ENCODE results near the gene RAB3D.
A peak's percentile ranks its signal among the peaks of the same experiment; 100 is the strongest.
"Not testable (repeated sequence)": the region's sequence is repeated elsewhere in the genome, so short reads cannot be mapped to it uniquely, and the experiment has no call there.

Gene RAB3D

DNA sequence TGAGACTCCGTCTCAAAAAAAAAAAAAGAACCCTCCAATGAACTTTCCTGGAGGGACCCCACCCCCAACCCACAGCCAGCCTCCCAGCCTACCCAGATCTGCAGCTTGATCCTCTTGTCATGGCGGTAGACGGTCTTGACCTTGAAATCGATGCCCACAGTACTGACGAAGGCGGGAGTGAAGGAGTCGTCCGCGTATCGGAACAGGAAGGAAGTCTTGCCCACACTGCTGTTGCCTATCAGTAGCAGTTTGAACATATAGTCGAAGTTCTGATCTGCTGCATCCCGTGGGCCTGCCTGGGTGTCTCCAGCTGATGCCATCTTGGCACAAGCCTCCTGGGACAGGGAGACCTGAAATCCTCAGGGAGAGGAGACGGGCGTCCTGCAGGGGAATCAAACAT lies 2.4 kb downstream of the RAB3D start:
- no peak for DNase-seq

- DNase-seq, result no peak
Measured at GRCh38 chr19:11335449-11336146, 3.9 kb downstream of the RAB3D start.

DNA sequence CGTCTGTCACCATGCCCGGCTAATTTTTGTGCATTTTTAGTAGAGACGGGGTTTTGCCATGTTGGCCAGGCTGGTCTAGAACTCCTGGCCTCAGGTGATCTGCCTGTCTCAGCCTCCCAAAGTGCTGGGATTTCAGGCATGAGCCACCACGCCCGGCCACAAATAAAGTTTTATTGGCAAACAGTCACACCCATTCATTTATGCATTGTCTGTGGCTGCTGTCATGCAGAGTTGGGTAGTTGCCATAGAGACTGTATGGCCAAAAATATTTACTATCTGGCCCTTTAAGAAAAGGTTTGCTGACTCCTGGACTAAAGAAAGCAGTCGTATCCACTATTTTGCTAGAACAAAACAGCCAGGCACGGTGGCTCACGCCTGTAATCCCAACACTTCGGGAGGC lies 5.6 kb downstream of the RAB3D start:
- DNase-seq, result peak; percentile 29

DNA sequence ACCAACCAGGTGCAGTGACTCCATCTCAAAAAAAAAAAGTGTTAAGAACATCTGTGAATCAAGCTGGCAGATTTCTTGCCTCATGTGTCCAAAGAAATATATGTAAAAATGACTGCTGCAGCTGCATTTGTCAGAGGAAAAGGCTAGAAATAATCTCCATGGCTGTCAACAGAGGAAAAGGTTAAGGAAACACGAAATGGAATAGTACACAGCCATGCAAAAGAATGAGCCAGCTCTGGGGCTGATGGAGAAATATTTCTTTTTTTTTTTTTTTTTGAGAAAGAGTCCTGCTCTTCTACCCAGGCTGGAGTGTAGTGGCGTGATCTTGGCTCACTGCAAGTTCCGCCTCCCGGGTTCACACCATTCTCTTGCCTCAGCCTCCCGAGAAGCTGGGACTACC lies 6.6 kb downstream of the RAB3D start:
- no peak for DNase-seq

GRCh38 chr19:11331502-11331901 lies 8.0 kb downstream of the RAB3D start:
- peak; percentile 29 for DNase-seq

- DNase-seq, result no peak
Measured at GRCh38 chr19:11330127-11330526, 9.3 kb downstream of the RAB3D start.

- DNase-seq, result no peak
Measured at GRCh38 chr19:11325544-11325943, 13.9 kb downstream of the RAB3D start.

GRCh38 chr19:11324748-11325389 lies 14.6 kb downstream of the RAB3D start:
- DNase-seq, result no peak

DNA sequence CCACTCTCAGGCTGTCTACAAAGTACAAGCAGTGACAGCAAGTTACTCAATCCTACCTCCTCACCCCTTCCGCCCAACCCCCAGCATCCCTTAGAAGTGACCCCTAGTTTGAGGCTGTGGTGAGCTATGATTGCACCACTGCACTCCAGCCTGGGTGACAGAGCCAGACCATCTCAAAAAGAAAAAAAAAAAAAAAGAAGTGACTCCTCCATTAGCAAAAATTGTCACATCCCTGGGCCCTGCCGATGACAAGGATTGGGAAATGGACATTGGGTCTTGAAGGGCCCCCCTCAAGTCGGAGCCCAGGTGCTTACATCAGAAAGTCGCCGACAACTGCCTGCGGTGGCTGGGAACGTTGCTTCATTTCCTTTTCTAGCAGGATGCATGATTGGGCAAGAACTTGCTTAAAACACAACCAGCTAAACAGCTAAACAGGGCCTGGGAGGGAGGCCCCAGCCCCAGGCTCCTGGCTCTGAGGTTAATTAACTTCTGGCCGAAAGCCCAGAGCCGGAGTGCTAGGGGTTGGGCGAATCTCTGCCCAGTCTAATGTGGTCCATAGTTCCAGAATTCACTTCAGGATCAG lies 15.3 kb downstream of the RAB3D start:
- peak; percentile 74 for DNase-seq

DNA sequence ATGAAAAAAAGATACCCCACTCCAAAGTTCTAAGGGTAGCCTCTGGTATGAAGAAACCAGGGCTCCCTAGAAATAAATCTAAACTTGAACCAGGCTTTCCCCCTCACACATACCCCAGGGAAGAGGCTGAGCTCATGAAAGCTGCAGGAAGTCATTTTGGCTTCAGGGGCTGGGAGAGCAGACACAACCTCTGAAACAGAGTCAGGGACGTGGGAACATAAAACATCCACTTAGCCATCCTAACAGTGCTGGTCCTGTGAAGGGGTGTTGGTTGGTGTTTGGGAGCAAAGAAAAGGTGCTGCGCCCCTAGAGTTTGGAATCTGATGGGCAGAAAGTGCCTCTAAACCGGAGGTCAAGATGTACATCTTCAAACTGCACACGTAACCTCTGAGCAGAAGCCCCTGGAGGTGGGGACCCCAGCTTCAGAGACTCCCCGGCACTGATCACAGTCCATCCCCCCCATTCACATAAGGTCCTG lies 15.8 kb downstream of the RAB3D start:
- DNase-seq, result no peak

GRCh38 chr19:11322269-11323024 lies 17.0 kb downstream of the RAB3D start:
- DNase-seq, result no peak

- no peak for DNase-seq
Measured at GRCh38 chr19:11321191-11322126, 18.0 kb downstream of the RAB3D start.

DNA sequence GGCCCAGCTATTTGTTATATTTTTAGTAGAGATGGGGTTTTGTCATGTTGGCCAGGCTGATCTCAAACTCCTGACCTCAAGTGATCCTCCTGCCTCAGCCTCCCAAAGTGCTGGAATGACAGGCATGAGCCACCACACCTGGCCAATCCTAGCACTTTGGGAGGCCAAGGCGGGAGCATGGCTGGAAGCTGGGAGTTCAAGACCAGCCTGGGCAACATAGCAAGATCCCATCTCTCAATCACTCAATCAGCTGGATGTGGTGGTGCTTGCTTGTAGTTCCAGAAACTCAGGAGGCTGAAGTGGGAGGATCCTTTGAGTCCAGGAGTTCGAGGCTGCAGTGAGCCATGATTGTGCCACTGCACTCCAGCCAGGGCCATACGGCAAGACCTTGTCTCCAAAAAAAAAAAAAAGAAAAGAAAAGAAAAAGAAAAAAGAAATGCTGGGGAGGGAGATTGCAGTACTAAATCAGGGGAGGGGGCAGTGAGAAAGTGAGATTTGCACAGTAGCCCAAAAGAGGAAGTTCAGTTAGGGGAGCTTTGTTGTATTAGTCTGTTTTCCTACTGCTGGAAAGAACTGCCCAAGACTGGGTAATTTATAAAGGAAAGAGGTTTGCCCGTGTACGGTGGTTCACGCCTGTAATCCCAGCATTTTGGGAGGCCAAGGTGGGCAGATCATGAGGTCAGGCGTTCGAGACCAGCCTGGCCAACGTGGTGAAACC lies 19.0 kb downstream of the RAB3D start:
- not testable (repeated sequence) for DNase-seq

DNA sequence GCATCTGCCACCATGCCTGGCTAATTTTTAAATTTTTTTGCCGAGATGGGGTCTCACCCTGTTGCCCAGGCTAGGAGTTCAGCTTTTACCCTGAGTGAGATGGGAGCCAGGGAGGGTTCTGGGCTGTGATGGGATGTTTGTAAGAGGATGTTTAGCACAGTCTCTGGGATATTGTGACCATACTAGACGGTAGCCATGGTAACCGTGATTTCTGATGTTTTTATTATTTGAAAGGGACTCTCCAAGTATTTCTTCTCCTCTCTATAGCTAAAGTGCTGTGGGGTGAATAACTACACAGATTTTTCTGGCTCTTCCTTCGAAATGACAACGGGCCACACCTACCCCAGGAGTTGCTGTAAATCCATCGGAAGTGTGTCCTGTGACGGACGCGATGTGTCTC lies 33.1 kb downstream of the RAB3D start:
- no peak for DNase-seq

GRCh38 chr19:11304936-11305335 lies 34.5 kb downstream of the RAB3D start:
- DNase-seq, result no peak

DNA sequence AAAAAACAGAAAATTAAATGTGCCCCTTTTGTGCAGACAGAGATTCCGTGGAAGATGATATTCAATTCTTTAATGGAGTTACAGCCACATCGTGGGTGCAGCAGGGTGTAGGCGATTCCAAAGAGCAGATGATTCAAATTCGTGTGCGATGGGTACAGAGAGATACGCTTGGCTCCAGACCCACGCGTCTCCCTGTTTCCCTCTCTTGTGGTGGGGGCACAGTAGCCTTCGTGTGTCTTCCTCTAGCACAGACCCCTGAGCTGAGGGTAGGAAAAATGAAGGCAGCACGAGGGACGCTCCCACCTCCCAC lies 38.7 kb downstream of the RAB3D start:
- no peak for DNase-seq

- DNase-seq, result no peak
Measured at GRCh38 chr19:11299946-11300810, 39.3 kb downstream of the RAB3D start.

GRCh38 chr19:11296264-11296663 lies 43.2 kb downstream of the RAB3D start:
- DNase-seq, result no peak

- DNase-seq, result no peak
Measured at GRCh38 chr19:11295665-11296245, 43.7 kb downstream of the RAB3D start, which contains the start of gene TSPAN16. TSPAN16 (plus strand) TSS chr19:11296160; CDS start chr19:11296298, 138 bp downstream.

GRCh38 chr19:11295180-11295579 lies 44.3 kb downstream of the RAB3D start:
- no peak for DNase-seq

Measured in NCI-H2029 (cell line).